ENCODE results near the gene HTR3B.
"Not testable (repeated sequence)": the region's sequence is repeated elsewhere in the genome, so short reads cannot be mapped to it uniquely, and the experiment has no call there.

The HTR3B gene

DNA sequence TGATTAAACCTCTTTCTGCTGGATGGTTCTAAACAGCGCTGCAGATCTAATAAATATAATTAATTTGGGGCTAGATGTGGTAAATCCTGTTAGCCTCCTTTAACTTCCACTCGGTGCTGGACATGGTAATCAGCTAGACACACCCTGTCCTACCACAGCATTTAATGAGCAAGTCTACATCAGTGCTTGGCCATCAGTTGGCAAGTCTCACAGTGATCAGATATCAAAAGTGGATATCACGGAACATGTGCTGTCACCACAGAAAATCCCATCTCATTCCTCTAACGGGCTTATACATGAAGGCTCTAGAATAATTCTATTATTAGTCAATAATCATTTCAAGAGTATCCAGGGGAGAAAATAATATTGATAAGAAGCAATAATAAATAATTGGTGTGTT lies 23.6 kb upstream of the HTR3B start:
- DNase-seq (ENCODE audit: low read depth, low spot score) = no peak
- H3K4me3 ChIP-seq (ENCODE audit: low read length) = no peak overlapping the region

DNA sequence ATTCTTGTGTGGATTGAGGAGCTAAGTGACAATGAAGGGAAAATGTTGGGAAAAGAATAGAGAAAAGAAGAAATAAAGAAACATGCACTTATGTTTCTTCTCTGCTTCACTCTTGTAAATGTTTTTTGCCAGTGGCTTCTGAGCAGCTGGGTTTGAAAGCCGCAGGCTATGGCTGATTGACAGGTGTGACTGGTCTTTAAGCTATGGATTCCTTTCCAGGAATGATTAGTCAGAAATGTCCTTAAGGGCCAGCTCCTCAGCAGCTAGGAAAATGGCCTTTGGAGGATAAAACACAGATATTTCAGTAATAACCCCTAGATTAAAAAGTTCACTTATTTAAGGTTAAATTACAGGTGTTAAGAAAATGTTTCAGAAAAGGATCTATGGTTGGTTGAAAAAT lies 22.7 kb upstream of the HTR3B start:
- no peak for DNase-seq (ENCODE audit: low read depth, low spot score)
- no peak overlapping the region for H3K4me3 ChIP-seq (ENCODE audit: low read length)

DNA sequence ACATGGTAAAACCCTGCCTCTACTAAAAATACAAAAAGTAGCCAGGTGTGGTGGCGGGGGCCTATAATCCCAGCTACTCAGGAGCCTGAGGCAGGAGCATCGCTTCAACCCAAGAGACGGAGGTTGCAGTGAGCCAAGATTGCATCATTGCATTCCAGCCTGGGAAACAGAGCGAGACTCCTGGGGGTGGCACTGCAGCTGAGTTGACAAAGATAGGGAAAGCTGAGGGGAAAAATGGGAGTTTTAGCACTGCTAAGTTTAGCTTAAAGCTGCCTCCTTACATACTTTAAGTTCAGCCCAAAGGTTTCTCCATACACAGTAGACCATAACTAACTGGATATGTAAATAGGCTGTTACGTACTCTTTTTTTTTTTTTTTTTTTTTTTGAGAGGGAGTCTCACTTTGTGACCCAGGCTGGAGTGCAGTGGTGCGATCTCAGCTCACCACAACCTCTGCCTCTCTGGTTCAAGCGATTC lies 20.2 kb upstream of the HTR3B start:
- DNase-seq (ENCODE audit: low read depth, low spot score) = no peak
- H3K4me3 ChIP-seq (ENCODE audit: low read length) = no peak overlapping the region

DNA sequence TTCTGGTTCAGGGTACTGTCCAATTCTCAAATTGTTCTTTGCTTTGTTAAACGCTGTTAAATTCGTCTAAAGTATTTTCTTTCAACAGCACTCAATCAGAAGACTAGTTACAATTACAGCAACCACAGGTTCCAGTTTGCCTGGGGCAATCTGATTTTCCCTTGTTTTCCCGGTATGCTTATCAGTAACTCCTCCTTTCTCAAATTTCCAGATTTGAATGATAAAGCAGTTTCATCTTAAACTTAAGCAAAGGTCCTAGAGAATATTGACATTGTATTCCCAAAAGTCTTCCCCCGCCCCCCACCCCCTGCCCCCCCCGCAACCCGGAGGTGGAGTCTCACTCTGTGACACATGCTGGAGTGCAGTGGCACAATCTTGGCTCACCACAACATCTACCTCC lies 18.7 kb upstream of the HTR3B start:
- DNase-seq (ENCODE audit: low read depth, low spot score) = no peak
- H3K4me3 ChIP-seq (ENCODE audit: low read length) = no peak overlapping the region

DNA sequence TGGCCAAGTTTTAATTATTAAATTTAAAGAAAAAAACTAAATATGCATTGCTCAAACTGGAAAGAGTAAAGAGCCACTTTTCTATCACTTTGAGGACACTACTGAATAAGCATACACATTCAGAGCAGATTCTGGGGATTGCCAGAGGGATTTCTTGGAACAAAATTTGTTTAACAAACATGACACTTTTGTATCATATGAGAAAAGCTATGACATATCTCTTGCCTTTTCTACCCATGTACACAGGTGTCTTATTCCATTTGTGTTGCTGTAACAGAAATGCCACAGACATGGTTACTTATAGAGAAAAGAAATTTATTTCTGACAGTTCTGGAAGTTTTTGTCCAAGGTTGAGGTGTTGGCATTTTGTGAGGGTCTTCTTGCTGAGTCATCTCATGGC lies 15.7 kb upstream of the HTR3B start:
- no peak overlapping the region for H3K4me3 ChIP-seq (ENCODE audit: low read length)
- no peak for DNase-seq (ENCODE audit: low read depth, low spot score)

DNA sequence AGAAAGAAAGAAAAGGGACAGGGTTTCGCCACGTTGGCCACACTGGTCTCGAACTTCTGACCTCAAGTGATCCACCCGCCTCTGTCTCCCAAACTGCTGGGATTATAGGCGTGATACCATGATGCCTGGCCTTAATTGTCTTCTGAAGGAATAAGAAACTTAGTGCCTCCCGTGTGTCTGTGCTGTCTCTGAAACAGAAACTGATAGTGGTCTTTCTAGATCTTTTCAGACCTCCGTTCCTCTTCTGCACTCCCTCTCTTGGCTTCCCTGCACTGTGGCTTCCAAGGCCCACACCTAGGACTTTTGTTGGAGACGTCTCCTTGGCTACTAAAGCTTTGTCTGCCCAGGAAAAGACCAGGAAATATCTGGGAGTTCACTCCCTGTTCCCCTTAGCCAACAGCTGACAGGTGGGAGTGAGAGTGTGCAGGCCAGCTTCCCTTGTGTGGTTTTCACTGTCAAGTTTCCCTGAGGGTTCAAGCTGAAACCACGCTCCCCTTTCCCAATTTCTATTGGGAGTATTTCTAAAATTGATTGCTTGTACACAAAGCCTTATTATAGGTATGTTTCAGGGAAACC lies 10.1 kb upstream of the HTR3B start:
- no peak for DNase-seq (ENCODE audit: low read depth, low spot score)

DNA sequence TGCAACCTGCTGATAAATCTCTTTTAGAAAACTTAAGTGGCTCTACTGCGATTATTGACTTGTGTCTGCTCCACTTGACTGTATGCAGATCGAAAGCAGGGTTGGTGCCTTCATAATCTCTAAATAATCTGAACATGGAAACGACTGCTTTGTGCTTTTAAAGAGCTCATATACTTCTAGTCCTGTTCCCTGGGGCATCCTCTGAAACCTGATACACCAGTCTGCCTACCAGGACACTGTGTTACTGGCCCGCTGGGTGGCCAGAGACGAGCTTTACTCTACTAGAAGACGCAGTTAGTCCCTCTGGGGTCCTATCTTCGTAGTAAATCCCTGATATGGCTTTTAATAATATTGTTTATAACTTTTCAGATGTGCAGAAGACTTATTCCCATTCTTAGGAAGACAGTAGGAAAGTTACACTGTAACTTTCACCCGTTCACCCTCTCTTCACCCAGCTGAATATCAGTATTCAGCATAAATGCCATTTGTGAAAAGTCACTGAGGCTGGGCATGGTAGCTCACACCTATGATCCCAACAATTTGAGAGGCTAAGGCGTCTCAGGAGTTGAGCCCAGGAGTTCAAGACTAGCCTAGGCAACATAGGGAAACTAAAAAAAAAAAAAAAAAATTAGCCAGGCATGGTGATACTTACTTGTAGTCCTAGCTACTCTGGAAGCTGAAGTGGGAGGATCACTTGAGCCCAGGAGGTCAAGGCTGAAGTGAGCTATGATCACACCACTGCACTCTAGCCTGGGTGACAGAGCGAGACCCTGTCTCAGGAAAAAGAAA lies 9.0 kb upstream of the HTR3B start:
- no peak for DNase-seq (ENCODE audit: low read depth, low spot score)
- H3K4me3 ChIP-seq (ENCODE audit: low read length) = no peak overlapping the region

More for the DNA sequence above, 10.1 kb upstream of the HTR3B start:
- H3K4me3 ChIP-seq (ENCODE audit: low read length) = no peak overlapping the region

DNA sequence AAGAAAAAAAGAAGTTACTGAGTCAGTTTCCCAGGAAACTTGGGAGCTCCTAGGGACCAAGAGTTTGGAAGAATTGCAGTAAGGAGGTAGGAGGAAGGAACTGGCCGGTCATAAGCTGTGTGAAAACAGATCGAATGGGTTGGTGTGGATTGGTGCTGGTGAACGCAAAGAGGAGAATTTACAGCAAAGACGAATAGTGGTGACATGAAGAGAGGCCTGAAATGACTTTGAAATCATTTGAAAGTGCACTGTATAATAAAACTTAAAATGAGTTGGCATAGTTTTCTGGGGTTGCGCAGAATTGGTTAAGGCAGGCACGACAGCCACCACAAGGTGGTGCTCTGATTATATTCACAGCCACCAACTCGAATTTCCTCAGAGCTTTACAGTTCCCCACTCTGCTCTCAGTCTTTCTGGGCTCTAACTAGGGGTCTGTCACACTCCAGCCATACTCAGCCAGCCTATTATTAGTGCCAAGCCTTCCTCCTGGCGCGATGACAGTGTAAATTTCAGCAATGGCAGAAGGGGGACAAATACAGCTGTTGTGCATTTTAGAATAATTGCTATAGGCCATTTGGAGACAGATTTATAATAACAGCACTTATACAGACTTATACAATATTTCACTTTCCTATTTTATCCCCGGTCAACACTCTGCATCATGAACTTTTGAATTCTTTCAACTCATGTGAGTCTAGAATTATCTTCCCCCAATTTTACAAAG lies 8.3 kb upstream of the HTR3B start:
- DNase-seq (ENCODE audit: low read depth, low spot score) = no peak
- H3K4me3 ChIP-seq (ENCODE audit: low read length) = no peak overlapping the region

DNA sequence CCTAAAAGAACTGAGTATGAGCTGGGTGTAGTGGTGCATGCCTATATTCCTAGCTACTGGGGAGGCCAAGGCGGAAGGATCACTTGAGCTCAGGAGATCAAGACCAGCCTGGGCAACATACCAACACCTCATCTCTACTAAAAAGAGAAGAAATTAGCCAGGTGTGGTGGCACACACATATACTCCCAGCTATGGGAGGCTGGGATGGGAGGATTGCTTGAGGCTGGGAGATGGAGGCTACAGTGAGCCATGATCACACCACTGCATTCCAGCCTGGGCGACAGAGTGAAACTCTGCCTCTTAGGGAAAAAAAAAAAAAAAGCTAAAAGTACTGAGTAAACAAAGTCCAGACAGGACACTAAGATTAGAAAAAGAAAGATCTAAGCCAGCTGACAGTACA lies 3.5 kb upstream of the HTR3B start:
- H3K4me3 ChIP-seq (ENCODE audit: low read length) = no peak overlapping the region
- DNase-seq (ENCODE audit: low read depth, low spot score) = no peak

DNA sequence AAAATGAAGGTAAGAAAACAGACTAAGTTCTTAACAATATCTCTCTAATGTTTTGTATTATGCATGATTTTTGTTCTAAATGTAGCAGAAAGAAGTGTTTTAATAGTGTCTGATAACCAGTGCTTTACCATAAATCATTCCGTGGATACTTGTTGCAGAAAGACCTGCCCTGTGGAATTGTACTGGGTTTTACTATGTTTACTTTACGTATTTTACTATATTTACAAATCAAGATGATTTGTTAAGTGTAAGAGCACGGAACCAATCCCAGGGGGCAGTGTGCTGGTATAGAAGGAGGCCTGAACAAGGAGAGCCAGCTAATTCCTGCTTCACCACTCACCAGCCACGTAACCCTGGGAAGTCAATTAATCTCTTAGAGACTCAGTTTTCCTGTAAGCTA lies 1.4 kb downstream of the HTR3B start:
- no peak for DNase-seq (ENCODE audit: low read depth, low spot score)
- no peak overlapping the region for H3K4me3 ChIP-seq (ENCODE audit: low read length)

DNA sequence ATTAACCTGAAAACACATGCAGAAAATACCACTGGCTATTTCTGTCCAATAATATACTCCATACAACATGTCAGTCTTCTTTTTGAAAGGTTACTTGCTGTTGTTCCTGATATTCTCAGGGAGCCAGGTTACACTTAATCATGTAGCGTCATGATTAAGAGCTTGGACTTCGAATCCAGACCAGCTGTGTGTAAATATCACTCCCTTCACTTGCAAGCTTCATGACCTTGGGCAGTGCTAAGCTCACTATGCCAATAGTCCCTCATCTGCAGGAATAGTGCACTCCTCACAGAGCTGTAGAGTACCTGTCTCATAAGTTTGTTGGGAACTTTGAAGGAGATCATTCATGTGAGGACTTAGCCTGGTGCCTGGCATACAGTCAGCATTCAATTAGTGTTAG lies 1.9 kb downstream of the HTR3B start:
- no peak overlapping the region for H3K4me3 ChIP-seq (ENCODE audit: low read length)
- DNase-seq (ENCODE audit: low read depth, low spot score) = no peak

DNA sequence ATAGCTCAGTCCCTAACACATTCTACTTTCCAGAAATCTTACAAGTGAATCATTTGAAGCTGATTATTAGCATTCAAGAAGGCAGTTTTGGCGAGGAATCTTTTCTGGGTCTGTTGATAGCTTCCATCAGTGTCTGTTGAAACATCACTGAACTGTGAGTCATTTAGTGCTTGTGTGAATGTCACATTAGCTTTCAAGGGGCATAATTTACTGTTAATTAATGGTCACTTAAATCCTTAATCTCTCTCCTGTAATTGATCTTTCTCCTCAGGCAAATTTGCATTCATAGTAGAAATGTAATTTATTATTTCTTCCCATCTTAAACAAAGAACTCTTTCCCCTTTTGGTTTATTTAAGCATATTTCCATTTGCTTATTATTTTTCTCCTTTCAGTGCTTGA lies 2.6 kb downstream of the HTR3B start:
- no peak for DNase-seq (ENCODE audit: low read depth, low spot score)
- no peak overlapping the region for H3K4me3 ChIP-seq (ENCODE audit: low read length)

DNA sequence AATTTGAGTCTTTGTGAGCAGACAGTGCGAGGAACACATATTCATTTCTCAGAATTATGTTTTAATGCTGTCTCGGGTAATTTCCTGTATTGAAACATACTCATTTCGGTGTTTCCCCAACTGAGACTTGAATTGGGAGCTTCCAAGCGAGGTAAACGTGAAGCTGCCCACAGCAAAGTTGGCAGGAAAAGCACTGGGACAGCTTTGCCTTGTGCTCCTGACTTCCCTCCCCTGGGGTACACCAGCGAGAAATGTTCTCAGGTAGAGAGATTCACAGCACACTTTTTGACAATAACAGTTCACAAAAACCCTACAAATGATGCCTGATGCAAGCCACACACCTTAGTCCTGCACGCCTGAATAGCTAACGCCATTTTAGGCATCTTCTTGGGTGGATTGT lies 3.1 kb downstream of the HTR3B start:
- H3K4me3 ChIP-seq (ENCODE audit: low read length) = no peak overlapping the region
- no peak for DNase-seq (ENCODE audit: low read depth, low spot score)

DNA sequence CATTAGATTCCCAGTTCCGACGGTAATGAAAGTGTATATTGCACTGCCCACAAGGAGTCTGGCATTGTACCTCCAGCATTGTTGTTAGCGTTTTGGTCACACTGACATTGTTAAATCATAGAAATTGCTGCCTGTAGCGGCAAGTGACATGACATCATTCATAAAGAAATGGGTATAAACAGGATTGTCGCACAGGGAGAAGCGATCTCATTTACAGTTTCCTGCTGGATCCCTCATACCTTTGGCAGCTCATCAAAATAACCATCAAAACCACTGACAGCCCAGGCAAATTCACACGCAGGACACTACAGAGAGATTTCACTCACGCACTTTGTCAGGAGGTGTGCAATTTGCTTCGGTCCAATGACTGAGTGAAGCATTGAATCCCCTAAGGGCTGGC lies 3.5 kb downstream of the HTR3B start:
- H3K4me3 ChIP-seq (ENCODE audit: low read length) = no peak overlapping the region
- no peak for DNase-seq (ENCODE audit: low read depth, low spot score)

DNA sequence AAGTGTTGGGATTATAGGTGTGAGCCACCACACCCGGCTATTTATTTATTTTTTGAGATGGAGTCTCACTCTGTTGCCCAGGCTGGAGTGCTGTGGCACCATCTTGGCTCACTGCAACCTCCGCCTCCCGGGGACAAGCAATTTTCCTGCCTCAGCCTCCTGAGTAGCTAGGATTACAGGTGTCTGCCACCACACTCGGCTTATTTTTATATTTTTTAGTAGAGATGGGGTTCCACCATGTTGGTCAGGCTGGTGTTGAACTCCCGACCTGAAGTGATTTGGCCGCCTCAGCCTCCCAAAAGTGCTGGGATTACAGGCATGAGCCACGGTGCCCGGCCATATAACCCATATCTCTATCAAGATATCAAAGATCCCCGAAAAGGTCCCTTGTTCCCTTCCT lies 6.9 kb downstream of the HTR3B start:
- not testable (repeated sequence) for DNase-seq (ENCODE audit: low read depth, low spot score); H3K4me3 ChIP-seq (ENCODE audit: low read length)

DNA sequence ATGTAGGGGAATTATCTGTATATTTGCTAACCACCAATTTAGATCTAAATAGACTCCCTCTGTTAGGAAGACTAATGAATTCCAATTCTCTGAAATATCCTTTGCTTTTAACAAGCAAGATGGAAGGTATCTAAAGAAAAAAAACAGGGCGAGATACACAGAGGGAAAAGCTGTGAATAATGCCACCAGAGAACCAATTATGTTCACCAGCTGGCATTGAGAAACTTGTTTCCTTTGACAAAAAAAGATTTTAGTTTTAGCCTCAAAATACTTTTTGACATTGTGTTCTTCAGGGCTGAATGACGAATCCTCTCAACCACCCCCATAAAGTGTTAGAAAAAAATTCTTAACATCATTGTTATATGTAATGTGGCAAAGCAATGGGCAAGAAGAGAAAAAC lies 19.0 kb downstream of the HTR3B start:
- H3K4me3 ChIP-seq (ENCODE audit: low read length) = no peak overlapping the region
- no peak for DNase-seq (ENCODE audit: low read depth, low spot score)

DNA sequence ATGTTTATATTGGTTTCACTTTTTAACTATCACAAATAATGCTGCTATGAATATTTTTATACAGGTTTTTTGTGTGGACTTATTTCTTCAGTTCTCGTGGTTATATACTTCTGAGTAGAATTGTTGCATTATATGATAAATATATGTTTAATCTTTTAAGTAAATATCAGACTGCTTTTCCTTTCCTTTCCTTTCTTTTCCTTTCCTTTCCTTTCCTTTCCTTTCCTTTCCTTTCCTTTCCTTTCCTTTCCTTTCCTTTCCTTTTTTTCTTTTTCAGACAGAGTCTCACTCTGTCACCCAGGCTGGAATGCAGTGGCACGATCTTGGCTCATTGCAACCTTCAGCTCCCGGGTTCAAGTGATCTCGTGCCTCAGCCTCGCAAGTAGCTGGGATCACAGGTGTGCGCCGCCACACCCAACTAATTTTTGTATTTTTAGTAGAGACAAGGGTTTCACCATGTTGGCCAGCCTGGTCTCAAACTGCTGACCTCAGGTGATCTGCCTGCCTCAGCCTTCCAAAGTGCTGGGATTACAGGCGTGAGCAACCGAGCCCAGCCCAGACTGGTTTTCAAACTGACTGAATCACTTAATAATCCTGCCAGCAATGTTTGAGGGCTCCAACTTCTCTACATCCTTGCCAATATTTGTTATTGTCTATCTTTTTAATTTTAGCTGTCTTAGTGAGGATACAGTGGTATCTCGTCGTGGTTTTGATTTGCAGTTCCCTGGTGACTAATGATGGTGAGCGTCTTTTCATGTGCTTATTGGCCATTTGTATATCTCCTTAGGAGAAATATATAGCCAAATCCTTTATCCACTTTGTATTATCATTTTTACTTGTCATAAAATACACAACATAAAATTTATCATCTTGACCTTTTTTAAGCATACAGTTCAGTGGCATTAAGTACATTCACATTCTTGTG lies 21.9 kb downstream of the HTR3B start:
- no peak overlapping the region for H3K4me3 ChIP-seq (ENCODE audit: low read length)
- no peak for DNase-seq (ENCODE audit: low read depth, low spot score)

DNA sequence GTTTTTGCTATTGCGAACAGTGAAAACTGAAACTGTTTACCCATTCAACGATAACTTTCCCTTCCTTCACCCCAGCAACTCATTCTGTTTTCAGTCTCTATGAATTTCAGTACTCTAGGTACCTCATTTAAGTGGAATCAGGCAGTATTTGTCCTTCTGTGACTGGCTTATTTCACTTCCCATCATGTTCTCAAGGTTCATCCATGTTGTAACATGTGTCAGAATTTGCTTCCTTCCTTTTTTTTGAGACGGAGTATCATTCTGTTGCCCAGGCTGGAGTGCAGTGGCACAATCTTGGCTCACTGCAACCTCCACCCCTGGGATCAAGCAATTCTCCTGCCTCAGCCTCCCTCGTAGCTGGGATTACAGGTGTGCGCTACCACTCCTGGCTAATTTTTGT lies 23.7 kb downstream of the HTR3B start:
- H3K4me3 ChIP-seq (ENCODE audit: low read length) = no peak overlapping the region
- DNase-seq (ENCODE audit: low read depth, low spot score) = no peak

DNA sequence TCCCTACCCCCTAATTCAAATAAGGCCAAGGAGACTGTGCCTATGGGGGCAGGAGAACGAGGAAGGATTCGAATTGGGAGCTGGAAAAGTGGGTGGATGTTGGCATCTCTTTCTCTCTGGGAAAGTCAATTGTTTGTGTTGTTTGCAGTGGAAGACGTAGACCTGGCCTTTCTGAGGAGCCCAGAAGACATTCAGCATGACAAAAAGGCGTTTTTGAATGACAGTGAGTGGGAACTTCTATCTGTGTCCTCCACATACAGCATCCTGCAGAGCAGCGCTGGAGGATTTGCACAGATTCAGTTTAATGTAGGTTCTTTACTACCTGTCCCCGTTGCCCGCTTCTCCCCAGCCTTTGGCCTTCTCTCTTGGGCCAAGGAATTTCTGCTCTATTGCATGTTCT lies 28.2 kb downstream of the HTR3B start:
- H3K4me3 ChIP-seq (ENCODE audit: low read length) = no peak overlapping the region
- no peak for DNase-seq (ENCODE audit: low read depth, low spot score)
